GM12878 (cell line): Measurements from ENCODE around the gene PTPRN2.

Experiments
- CBFB ChIP-seq: IDR thresholded peaks from 2 replicates; pipeline ENCODE4 v1.6.1; 2016; ENCODE audit warnings: antibody characterized with exemption, low read depth
- DPF2 ChIP-seq: fragments of 450-650 bp; IDR thresholded peaks from 2 replicates; pipeline ENCODE4 v1.6.1; 2017; ENCODE audit warnings: mild to moderate bottlenecking
- EGR1 ChIP-seq, 2 experiments: IDR thresholded peaks; 1 replicate in 1 of 2; 2 replicates in 1 of 2; pipeline ENCODE4 v1.6.1; 2011 to 2012; ENCODE audit warnings: low read depth in 2 of 2, low read length in 2 of 2, borderline replicate concordance in 1 of 2, mild to moderate bottlenecking in 1 of 2, moderate library complexity in 1 of 2
- MXI1 ChIP-seq: fragments of 150-350 bp; IDR thresholded peaks from 2 replicates; pipeline ENCODE4 v1.6.1; 2011; ENCODE audit warnings: low read depth, mild to moderate bottlenecking, inconsistent platforms, low read length, improper control_type of control experiment
- POLR2A ChIP-seq: IDR thresholded peaks from 2 replicates; pipeline ENCODE4 v1.6.1; 2011; ENCODE audit warnings: low read depth, mild to moderate bottlenecking, low read length
- POLR2AphosphoS5 ChIP-seq: IDR thresholded peaks from 2 replicates; pipeline ENCODE4 v1.6.1; 2011; ENCODE audit warnings: mild to moderate bottlenecking, low read length, inconsistent platforms
- RFX5 ChIP-seq: IDR thresholded peaks from 2 replicates; pipeline ENCODE4 v1.6.1; 2011; ENCODE audit warnings: low read depth, low read length, improper control_type of control experiment
- TARDBP ChIP-seq: IDR thresholded peaks from 2 replicates; pipeline ENCODE4 v1.6.1; 2016; ENCODE audit warnings: borderline replicate concordance
- TCF12 ChIP-seq: IDR thresholded peaks from 2 replicates; pipeline ENCODE4 v1.6.1; 2011; ENCODE audit warnings: low read depth, mild to moderate bottlenecking, low read length

- no peak for TF ChIP-seq CBFB
- no peak for TF ChIP-seq RFX5
- TF ChIP-seq MXI1, result no peak
- TF ChIP-seq POLR2AphosphoS5, result no peak
- no peak for TF ChIP-seq POLR2A
- TF ChIP-seq DPF2, result no peak
- no peak for TF ChIP-seq EGR1 (IDR thresholded peaks at IDR 0.05; ENCODE audit: borderline replicate concordance in 1 of 2, low read depth in 2 of 2, low read length in 2 of 2)
- no peak for TF ChIP-seq TARDBP
- no peak for TF ChIP-seq TCF12
Observed at GRCh38 chr7:158450476-158451124, 137.0 kb downstream of the PTPRN2 start.
